Fibroblast of skin of right quadriceps (primary cell): ENCODE data around the gene MAD2L1BP.
A peak's percentile ranks its signal among the peaks of the same experiment; 100 is the strongest.

ENCODE experiments used
- DNase-seq: peaks from one replicate; pipeline ENCODE4 v3.0.0-alpha.2; 2013

The MAD2L1BP gene

DNA sequence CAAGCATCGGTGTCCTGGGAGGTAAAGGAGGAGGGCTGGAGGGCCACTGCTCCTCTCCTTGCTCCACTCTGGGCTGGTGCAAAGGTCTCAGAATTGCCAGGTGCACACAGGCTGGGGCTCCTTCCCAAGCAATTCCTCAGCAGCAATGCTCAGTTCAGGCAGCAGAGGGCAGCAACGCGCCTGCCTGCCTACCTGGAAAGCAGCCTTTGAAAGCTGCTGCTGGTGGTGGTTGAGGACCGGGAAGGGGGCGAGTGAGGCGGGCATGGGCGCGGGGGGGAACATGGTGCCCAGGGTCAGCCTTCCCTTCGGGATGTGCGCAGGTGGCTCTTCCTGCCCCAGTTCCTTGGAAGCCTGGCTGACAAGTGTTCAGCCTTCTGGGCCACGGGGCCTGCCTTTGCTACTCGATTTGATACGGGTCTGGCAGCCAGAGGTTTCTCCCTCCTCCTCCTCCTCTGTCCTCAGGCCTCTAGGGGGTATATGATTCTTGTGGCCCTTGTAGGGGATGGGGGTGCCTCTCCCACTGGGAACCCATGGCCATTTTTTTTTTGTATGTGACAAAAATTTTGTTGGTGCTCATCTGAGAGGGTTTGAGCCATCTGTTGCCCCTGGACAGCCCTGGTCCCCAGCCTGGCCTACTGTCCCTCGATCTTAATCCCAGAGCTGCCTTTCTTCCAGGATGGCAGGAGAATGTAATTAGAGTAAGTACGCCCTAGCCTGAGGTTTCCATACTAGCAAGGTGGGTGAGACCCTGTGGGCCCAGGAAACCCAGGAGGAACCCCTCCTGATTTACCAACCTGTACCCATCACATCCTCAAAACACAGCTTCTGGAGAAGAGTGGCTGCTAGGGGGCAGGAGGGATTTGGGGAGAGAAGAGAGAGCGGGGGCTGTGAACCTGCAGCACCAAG is 31.9 kb downstream of the MAD2L1BP start:
- DNase-seq, result peak; percentile 61

DNA sequence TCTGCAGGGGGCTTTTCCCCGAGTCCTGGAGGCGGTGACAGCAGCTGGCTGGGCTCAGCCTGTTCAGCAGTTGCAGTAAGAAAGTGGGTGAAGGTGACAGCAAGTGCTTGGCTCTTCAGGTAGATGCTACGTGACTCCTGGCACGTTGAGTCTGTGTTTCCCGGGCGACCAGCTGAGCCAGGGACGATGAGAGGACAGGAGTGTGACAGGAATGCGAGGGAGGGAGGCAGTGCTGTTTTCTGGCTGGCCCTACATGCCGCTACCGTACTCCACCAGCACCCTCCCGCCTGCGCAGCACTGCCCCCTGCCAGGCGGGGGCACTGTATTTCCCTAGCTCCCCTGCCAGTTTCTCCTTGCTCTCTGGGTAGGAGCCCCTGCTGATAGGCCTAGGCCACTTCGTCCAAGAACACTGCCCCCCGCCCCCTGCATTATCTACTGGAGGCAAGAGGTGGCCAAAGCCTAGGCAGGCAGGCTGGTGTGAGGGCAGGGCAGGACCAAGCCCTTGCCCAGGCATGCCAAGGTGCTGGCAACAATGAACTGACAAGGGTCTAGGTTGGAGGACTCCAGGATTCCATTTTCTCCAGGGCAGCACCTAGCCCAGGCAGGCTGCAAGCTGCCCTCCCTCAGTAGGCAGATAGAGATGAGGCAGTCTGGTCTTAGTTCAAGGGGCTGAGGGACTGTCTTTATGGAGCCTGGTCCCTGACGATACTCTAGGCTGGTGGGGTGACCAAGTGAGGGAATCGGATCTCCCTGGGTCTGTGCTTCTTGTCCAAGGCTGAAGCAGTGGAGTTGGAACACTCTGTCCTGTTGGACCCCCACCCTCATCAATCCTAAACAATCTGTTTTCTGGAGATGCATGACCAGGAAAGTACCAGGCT is 32.8 kb downstream of the MAD2L1BP start:
- peak; percentile 64 for DNase-seq

DNA sequence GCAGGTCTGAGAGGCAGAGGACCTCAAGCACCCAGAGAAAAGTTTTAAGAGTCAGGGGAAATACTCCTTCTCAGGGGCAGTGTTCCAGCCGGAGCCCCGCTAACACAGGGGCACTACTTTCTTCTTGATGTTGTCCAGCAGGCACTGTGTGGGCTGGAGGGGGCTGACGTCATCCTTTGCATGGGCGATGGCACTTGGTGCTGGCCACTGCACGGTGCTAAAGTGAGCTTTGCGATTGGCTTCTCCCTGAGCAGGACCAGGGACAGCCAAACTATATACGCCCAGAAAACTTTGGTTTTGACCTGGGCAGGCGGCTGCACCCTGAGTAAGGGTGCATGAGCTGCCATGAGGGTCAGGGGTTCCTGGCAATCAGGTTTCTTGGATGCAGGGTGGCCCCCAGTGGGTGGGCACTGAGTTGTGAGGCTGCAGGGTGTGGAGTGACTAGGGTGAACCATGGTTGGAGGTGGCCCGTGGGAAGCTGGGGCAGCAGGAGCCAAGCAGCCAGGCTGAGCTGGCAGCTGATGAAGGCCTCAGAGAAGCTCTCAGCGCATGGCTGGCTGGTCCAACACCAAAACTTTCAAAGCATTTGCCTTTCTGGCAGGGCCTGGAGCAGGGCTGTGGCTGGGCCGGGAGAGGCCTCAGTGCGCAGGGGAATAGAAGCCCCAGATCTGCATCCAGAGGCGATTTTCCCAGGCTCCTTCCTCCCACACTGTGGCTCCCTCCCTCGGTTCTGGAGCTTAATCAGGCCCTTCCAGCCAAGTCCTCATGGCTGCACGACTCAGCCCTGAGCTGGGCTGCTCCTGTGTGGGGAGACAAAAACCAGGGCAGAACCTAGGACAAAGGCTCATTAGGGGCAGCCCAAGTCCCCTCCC is 33.6 kb downstream of the MAD2L1BP start:
- DNase-seq, result peak; percentile 25

DNA sequence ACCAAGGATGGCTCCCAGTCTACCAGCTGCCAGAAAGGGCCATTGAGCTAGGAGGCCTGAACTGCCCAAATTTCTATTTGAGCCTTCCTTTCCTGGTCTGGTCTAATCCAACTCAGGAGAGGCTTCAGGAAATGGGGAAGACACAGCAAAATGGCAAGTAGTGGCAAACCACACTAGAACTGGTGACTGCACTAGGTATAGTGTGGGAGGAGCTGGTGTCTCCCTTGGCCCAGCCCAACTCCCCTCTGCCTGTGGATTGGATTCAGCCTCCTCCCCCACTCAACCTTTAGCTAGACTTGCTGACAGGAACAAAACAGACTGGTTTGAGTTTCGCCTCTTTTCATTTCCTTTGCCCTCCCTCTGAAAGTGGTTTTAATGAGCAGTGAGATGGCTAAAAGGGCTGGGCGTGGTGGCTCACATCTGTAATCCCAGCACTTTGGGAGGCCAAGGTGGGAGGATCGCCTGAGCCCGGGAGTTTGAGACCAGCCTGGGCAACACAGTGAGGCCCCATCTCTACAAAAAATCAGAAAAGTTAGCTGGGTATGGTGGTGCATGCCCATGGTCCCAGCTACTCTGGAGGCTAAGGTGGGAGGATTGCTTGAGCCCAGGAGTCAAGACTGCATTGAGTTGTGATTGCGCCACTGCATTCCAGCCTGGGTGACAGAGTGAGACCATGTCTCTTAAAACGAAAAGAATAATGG is 34.4 kb downstream of the MAD2L1BP start:
- no peak for DNase-seq

DNA sequence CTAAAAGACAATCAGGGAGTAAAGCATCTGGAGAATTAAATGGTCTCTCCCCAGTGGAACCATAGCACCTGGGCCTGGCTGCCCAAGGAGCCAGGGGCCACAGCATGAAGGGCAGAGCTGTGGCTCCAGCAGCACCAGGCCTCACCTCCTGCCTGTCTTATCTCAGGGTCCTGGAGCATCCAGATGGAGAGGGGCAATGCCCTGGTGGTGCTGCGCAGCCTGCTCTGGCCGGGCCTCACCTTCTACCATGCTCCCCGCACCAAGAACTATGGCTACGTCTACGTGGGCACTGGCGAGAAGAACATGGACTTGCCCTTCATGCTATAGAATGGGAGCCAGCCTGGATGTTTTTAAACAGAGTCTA is 35.0 kb downstream of the MAD2L1BP start:
- no peak for DNase-seq

DNA sequence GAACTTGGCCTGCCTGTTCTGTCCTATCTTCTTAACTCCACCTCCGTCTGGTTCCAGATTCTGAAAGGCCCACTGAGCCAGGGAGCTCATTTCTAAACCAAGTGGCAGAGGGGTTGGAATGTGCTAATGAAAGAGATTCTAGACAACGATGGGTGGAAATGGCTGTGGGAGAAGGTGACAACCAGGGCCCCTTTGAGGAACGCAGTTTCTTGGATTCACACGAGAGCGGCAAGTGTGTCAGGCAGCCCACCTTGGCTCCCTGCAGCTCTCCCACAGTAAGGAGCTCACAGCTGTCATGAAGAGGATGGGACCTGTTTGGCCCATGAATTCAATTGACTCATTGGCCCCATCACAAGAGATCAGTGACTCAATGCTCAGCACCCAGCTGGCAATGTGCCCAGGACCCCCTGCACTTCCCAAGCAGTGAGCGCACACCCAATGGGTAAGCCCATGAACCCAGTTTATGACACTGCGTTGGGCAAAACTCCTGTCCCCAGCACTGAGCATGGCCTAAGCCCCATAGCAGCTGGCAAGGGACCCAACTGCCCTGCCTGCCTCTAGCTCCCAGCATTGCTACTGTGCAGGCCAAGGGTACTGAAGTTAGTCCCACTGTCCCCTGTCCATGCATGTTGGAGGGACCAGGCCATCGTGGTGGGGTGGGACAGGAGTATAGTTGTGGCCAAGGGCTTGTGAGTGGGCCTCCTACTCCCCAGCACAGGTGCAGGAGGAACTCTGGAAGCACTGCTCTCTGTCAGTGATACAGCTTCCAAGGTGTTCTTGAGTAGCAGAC is 35.6 kb downstream of the MAD2L1BP start:
- DNase-seq, result no peak

DNA sequence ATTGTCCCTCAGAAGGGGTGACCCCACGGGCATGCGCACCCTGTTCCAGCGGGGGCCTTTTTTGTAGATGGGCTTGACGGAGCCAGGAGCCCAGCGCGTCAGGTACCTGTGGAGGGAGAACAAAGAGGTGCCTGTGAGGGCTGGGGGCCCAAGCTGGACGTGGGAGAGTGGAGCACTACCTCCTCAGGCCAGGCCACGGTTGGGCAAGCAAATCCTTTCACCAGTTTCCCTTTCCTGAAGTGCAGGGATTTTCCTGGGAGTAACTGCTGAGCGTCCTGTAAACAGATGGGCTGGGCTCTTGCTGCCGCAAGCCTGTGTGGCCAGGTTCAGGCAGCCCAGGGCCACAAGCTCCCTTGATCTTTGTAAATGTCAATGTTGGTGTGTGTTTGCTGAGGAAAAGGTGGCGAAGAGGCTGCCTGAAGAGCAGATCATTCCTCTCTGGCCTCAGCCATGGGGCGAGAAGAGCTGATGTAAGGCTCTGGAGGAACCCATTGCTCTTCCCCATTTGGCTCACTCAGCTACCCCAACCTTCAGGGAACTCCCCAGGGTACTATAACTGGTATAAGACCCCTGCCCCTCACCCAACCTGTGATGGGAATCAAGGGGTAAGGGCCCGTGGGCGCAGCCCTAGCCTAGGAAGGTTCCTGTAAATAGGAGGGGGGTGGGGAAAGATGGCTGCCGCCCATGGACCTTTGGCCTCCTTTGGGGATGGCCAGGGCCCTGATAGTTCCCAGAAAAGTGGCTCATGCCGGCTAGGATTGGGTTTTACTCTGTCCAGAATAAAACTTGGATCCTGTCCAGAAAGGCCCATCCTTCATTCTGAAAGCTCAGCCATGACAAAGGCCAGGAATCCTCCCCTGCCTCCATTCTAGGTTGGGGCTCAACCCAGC is 36.4 kb downstream of the MAD2L1BP start:
- no peak for DNase-seq

DNA sequence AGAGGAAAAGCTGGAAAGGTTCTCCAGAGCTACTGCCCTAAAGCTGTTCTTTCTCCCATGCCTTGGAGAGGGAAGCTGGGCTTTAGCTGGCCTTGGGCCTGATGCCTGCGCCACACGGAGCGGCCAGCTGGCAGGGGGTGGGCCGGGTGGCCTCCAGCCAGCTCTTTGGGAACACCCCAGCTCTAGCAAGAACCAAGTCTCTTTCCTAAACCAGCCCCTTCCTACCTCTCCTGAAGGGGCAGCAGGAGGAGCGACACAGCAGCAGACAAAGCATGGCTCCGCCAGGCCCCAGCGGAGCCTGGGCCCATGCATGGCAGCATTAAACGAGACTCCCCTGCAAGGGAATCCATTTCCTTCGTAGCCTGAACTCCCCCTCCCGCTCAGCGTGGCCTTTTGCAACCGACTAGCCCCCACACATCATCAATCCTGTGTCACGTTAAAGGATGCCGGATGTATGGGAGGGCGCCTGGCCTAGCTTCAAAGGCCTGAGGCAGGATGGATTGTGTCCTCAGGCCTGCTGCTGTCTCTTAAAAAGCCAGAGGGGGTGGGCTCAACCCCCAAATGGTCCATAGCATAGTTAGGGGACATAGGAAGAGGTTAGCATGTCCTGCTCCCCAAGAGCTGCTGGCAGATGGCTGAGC is 37.9 kb downstream of the MAD2L1BP start:
- no peak for DNase-seq

DNA sequence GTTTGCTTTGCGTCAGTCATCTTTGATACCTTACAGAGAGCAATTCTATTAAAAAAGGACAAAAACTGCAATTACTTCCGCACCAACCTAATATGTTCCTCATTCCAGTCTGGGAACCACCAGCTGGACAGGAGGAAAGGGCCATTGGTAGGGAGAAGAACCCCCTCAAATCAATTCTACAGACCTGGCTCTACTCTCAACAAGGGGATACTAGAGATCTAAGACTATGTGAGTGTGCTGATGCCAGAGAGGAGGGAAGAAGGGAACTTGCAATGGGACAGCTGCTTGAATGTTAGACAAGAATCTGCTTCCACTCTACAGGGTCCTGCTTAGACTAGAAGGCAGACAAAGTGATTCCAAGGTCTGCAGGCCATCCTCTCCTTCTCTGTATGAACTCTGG is 38.7 kb downstream of the MAD2L1BP start:
- DNase-seq, result no peak

DNA sequence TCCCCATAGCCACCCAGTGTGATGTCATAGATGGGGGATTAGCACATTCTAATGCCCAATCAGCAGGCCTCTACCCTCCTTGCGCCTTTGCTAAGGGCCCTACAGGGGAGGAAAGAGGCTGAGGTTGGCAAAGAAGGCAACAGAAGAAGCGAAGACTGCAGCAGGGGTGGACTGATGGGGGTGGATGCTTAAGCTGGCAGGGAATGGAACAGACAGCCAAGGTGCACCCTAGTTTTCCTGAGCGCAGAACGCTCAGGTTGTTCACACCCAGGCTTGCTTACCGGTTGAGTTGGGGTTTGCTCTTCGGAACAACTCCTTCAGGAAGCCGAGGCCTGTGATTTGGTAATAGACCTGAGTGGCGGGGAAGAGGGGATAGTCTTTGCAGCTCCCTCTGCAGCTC is 39.3 kb downstream of the MAD2L1BP start:
- DNase-seq, result no peak

DNA sequence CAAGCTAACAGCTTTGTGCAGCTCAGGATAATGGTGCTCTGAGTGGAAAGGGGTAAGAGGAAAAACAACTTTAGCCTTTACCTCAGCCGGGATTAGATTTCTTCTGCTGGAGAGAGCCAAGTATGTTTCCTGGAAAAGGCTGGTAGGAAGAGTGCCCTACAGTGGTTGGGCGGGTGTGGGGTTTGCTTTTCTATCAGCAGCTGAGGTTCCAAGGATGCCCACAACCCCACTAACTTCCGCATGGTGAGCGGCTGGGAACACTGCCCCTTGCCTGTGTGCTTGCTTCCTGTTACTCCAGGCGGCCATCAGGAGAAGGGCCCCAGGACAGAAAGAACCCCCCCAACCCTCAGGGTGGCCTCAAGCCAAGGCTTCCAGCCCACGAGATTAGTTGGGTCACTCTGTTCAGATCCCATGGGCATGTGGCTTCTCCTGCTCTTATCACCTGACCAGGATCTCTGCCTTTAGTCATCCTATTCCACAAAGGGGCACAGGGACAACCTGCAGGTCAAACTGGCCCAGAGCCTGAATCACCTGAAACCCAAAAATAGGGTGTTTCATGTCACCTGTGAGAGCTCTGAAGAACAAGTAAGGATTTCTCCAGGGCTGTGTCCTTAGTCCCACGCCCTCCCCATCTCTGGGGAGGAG is 41.4 kb downstream of the MAD2L1BP start:
- no peak for DNase-seq

DNA sequence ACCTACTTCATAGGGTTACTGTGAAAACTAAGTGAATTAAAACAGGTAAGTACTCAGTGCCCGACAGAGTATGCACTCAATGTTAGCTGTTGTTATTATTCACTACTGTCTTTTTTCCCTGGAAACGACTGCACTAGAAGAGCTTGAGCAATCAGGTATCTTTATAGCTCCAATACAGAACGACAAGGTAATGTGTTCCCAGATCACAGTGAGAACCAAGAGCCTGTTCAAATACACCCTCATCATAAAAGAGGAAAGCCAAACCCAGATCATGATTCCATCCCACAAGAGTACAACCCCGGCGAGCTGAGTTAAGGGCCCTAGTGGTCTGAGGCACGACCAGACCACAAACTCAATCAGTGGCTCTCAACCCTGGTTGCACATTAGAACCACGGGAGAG is 42.1 kb downstream of the MAD2L1BP start:
- DNase-seq, result no peak

DNA sequence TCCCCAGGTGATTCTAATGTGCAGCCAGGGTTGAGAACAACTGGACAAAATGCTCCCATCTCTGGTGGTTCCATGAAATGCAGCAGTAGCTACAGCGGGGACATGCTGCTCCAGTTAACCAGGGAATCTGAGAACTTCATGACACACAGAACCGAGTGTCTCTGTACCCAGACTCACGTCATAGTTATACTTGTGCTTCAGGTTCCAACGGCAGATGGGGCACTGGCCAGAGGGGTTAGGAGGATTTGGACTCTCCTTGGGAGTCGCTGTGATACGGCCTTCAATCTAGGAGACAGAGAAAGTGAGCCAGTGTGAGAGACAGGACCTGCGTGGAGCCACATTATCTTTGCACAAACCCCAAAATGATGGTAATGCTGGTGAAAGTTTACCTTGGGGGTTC is 42.7 kb downstream of the MAD2L1BP start:
- DNase-seq, result no peak

DNA sequence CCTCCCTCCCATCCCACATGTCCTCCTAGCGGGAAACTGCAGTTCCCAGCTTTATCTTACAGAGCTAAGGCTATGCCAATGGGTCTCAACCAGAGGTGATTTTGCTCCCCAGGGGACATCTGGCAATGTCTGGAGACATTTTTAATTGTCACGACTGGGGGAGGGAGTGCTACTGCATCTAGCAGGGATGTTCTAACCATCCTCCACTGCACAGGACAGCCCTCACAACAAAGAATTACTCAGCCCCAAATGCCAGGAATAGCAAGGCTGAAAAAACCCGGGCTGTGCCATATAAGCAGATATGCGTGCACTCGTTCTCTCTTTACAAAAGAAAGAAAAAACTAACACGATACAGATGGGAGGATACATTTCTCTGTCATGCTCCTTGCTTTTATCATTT is 43.4 kb downstream of the MAD2L1BP start:
- DNase-seq, result peak; percentile 46

DNA sequence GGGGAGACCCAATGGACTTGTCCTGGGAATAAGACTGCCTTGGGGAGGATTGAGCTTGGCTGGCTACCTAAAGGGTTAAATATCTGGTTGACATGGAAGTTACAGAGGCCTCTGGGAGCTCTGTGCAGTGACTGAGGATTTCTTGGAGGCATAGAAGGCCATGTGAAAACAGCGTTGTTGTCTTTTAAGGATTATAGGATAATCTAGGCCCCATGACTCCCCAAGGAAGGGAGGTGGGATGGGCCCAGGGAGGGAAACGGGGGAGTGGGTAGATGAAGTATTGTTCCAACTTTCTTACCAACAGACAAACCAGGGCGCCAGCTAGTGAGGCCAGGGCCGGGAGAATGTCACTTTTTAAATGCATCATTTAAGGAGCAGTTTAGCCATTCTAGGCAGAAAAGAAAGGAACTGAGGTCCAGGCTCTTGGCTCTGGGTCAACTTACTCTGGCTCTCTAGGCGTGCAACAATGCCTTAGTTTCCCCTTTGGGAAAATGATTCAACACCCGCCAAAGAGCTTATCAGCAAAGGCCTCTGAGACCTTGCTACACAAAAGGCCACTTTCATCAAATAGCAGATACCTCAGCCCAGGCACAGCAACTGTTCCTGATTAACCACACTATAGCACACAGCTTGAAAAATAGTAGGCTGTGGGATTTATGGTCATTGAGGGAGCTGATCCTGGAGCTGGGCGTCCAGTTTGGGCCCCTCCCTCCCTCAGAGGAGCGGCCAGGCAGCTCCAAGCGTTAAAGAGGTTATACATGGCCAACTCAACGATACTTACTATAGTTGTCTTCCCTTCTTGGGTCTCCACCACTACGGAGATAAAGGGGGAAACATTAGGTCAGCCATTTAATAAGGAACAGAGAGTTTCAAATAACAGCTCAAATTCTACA is 44.9 kb downstream of the MAD2L1BP start:
- DNase-seq, result no peak

DNA sequence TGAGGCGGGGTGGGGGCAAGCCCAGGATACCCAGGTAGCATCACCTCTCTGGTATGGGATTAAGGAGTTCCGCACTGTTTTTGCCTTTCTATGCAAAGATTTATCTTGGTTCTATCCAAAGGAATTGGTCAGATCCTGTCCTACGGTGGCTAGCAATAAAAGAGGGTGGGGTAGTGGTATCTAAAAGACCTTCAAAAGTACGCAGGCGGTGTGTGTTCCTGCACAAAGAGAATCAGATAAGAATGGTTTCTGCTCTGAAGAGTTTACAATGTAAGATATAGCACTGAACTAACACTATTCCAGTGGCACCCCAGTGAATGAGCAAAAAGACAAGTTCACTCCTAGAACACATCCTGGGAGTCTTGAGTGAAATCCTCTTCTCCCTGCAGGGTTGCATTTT is 45.7 kb downstream of the MAD2L1BP start:
- DNase-seq, result no peak

DNA sequence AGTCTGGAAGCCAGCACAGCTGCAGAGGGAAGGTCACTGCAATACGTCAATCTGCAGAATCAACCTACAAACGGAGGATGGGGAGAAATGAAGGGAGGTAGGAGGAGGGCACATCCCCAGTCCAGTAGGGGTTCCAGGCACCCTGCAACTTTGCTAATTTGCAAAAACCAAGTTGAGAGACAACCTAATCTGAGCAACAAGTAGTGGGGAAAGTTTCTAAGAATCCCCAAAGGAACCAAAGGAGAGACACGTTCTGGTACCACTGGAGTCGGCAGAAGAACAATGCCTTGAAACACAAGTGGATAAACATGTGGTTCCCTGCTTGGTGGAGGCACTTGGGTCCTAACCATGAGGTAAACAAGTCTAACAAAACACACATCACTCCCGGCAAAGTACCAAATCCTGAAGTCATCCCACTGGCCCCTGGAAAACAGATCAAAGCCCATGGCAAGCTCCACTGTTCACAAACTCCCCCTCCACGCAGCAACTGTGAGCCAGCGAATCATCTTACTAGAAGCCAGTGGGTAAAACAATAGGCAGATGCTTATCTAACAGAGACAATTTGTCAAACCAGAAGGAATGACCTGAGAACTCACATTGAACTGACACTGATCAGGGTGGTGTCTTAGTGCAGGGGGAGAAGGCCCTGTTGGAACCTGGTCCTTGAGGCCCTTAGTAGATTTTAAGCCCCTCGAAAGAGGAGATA is 47.2 kb downstream of the MAD2L1BP start:
- no peak for DNase-seq
